K562 (cell line): ENCODE measurements around the gene HMX3.

Experiments
- STAG1 ChIP-seq: sonication (generic); formaldehyde crosslinking; IDR thresholded peaks from 2 replicates; pipeline ENCODE4 v1.5.0; 2020; ENCODE audit warnings: missing genetic modification reagents, borderline replicate concordance
- TF ChIP-seq, protein P1 (sequence below), 3 experiments: IDR thresholded peaks in 2 of 3; conservative IDR thresholded peaks in 1 of 3; 2 replicates each; pipeline ENCODE4 v1.5.1; 2011 to 2012; ENCODE audit warnings: low read length in 3 of 3, mild to moderate bottlenecking in 3 of 3, control low read depth in 2 of 3, improper control_type of control experiment in 1 of 3, inconsistent platforms in 1 of 3, low read depth in 1 of 3, mixed read lengths in 1 of 3, moderate library complexity in 1 of 3; ENCODE audit not compliant: insufficient read depth in 2 of 3

DNA sequence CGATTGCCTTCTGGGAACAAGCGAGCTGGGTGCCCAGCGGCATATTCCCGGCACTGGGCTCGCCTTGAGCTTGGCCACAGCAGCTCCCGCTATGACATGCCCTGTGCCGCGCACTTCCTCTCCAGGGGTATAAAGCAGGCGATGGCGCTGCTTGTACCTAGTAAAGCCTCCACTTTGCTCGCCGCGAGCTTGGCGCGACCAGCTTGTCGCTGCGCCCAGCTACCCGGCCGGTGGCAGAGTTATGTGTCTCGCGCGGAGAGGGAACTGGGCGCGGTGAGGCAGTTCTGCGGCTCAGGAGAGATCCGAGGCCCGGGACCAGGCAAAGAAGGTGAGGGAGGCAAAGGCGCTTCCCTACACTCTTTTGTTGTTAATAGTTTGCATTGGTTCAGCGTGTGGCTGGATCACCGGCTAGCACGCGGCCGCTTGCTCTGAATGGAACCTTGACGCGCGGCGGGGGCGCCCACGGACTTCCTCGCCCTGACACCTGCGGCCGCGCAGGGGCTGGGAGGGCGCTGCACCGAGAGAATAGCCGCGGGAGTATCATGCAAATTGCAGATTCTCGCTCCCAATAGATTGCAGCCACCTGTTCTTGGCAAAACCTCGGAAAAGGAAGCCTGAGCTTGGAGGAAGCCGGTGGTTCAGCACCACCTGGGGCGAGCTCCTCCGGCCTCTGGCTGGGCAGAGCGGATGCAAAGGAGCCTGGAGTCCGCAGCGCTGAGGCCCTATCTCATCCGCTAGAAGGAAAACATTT lies 15.4 kb downstream of the HMX3 start:
- TF ChIP-seq, protein P1, sequence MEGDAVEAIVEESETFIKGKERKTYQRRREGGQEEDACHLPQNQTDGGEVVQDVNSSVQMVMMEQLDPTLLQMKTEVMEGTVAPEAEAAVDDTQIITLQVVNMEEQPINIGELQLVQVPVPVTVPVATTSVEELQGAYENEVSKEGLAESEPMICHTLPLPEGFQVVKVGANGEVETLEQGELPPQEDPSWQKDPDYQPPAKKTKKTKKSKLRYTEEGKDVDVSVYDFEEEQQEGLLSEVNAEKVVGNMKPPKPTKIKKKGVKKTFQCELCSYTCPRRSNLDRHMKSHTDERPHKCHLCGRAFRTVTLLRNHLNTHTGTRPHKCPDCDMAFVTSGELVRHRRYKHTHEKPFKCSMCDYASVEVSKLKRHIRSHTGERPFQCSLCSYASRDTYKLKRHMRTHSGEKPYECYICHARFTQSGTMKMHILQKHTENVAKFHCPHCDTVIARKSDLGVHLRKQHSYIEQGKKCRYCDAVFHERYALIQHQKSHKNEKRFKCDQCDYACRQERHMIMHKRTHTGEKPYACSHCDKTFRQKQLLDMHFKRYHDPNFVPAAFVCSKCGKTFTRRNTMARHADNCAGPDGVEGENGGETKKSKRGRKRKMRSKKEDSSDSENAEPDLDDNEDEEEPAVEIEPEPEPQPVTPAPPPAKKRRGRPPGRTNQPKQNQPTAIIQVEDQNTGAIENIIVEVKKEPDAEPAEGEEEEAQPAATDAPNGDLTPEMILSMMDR (IDR thresholded peaks at IDR 0.05 in 2 of 3, conservative IDR thresholded peaks at IDR 0.05 in 1 of 3; ENCODE audit: insufficient read depth in 2 of 3, low read depth in 1 of 3, low read length in 3 of 3) = no peak
- no peak for TF ChIP-seq STAG1 (CRISPR knock-in tag)
